Measurements from ENCODE around the gene ISL1.

ISL1 gene

GRCh38 chr5:51387884-51388275, 4.6 kb downstream of the ISL1 start:
- DNase-seq = no peak

GRCh38 chr5:51388488-51389287, 5.4 kb downstream of the ISL1 start:
- DNase-seq = no peak

- no peak for DNase-seq
These were observed 6.0 kb downstream of the ISL1 start for GRCh38 chr5:51389288-51389576.

GRCh38 chr5:51389577-51390463, 6.6 kb downstream of the ISL1 start:
- no peak for DNase-seq

GRCh38 chr5:51391175-51391574, 7.9 kb downstream of the ISL1 start:
- no peak for DNase-seq

GRCh38 chr5:51392689-51393199, 9.5 kb downstream of the ISL1 start:
- DNase-seq = no peak

- DNase-seq = no peak
These were observed 11.4 kb downstream of the ISL1 start for GRCh38 chr5:51394609-51395008.

- no peak for DNase-seq
These were observed 12.0 kb downstream of the ISL1 start for GRCh38 chr5:51395245-51395644.

- DNase-seq = no peak
These were observed 12.6 kb downstream of the ISL1 start for GRCh38 chr5:51395666-51396356.

- DNase-seq = no peak
These were observed 13.5 kb downstream of the ISL1 start for GRCh38 chr5:51396797-51397196.

- no peak for DNase-seq
These were observed 14.7 kb downstream of the ISL1 start for GRCh38 chr5:51397996-51398395.

GRCh38 chr5:51398875-51399642, 15.8 kb downstream of the ISL1 start:
- no peak for DNase-seq

GRCh38 chr5:51399643-51400006, 16.4 kb downstream of the ISL1 start:
- no peak for DNase-seq

- no peak for DNase-seq
These were observed 21.0 kb downstream of the ISL1 start for GRCh38 chr5:51404255-51404654.

GRCh38 chr5:51411921-51412325, 28.7 kb downstream of the ISL1 start:
- no peak for DNase-seq

- DNase-seq = no peak
These were observed 31.3 kb downstream of the ISL1 start for GRCh38 chr5:51414516-51414915.

- DNase-seq = no peak
These were observed 32.9 kb downstream of the ISL1 start for GRCh38 chr5:51416149-51416548.

- DNase-seq = no peak
These were observed 49.9 kb downstream of the ISL1 start for GRCh38 chr5:51433052-51433710.

GRCh38 chr5:51439232-51439631, 56.0 kb downstream of the ISL1 start:
- no peak for DNase-seq

Measured in effector CD8-positive, alpha-beta T cell (primary cell).